DND-41 (cell line): ENCODE data around the gene DGKA.
"Not testable (repeated sequence)": the region's sequence is repeated elsewhere in the genome, so short reads cannot be mapped to it uniquely, and the experiment has no call there.

Experiments used
- EZH2 ChIP-seq: IDR thresholded peaks from 3 replicates; pipeline ENCODE4 v1.6.1; 2012; ENCODE audit warnings: borderline replicate concordance, low read depth, mild to moderate bottlenecking, moderate library complexity, low read length, inconsistent platforms; ENCODE audit not compliant: severe bottlenecking
- TF ChIP-seq, protein P1 (sequence below): IDR thresholded peaks from 2 replicates; pipeline ENCODE4 v1.5.1; 2012; ENCODE audit warnings: borderline replicate concordance, low read length, moderate library complexity, mild to moderate bottlenecking; ENCODE audit not compliant: poor library complexity, severe bottlenecking; ENCODE audit errors: extremely low read depth

GRCh38 chr12:56003376-56003775 lies 72.4 kb downstream of the DGKA start:
- TF ChIP-seq, protein P1, sequence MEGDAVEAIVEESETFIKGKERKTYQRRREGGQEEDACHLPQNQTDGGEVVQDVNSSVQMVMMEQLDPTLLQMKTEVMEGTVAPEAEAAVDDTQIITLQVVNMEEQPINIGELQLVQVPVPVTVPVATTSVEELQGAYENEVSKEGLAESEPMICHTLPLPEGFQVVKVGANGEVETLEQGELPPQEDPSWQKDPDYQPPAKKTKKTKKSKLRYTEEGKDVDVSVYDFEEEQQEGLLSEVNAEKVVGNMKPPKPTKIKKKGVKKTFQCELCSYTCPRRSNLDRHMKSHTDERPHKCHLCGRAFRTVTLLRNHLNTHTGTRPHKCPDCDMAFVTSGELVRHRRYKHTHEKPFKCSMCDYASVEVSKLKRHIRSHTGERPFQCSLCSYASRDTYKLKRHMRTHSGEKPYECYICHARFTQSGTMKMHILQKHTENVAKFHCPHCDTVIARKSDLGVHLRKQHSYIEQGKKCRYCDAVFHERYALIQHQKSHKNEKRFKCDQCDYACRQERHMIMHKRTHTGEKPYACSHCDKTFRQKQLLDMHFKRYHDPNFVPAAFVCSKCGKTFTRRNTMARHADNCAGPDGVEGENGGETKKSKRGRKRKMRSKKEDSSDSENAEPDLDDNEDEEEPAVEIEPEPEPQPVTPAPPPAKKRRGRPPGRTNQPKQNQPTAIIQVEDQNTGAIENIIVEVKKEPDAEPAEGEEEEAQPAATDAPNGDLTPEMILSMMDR = not testable (repeated sequence)
- not testable (repeated sequence) for TF ChIP-seq EZH2
